HepG2 (cell line): ENCODE results near the gene COPS7A. TPM values are rescaled to one million over a fixed set of nuclear protein-coding genes. Genes with fewer than 3 reads are reported as not detected.

Experiments used
- ARNT ChIP-seq: fragments of 450-650 bp; IDR thresholded peaks from 2 replicates; pipeline ENCODE4 v1.6.1; 2017
- FOXO4 ChIP-seq: sonication (generic); formaldehyde crosslinking; conservative IDR thresholded peaks from 2 replicates; pipeline ENCODE4 v1.8.1; 2023; ENCODE audit warnings: missing genetic modification reagents
- HOXA7 ChIP-seq: sonication (generic); formaldehyde crosslinking; IDR thresholded peaks from 2 replicates; pipeline ENCODE4 v1.8.1; 2022; ENCODE audit warnings: mild to moderate bottlenecking, missing genetic modification reagents, moderate library complexity
- MLXIP ChIP-seq: sonication (generic); formaldehyde crosslinking; IDR thresholded peaks from 2 replicates; pipeline ENCODE4 v1.9.0; 2021; ENCODE audit warnings: missing genetic modification reagents, borderline replicate concordance
- MTF2 ChIP-seq: sonication (generic); formaldehyde crosslinking; IDR thresholded peaks from 2 replicates; pipeline ENCODE4 v1.5.0; 2020; ENCODE audit warnings: missing genetic modification reagents, borderline replicate concordance
- NFYC ChIP-seq: IDR thresholded peaks from 2 replicates; pipeline ENCODE4 v1.6.1; 2016; ENCODE audit warnings: missing genetic modification reagents, missing compliant biosample characterization
- NR2F1 ChIP-seq, 2 experiments: fragments of 450-650 bp in 1 of 2; formaldehyde crosslinking in 1 of 2; IDR thresholded peaks; 2 replicates each; pipeline versions ENCODE4 v1.5.0 to v1.6.1; 2016 to 2020; ENCODE audit warnings: mild to moderate bottlenecking in 1 of 2, missing compliant biosample characterization in 1 of 2, missing genetic modification reagents in 1 of 2, moderate library complexity in 1 of 2
- PAWR ChIP-seq: sonication (generic); formaldehyde crosslinking; IDR thresholded peaks from 2 replicates; pipeline ENCODE4 v1.4.0; 2020; ENCODE audit warnings: missing genetic modification reagents, mild to moderate bottlenecking, borderline replicate concordance
- PCBP1 ChIP-seq: fragments of 200-400 bp; formaldehyde crosslinking; IDR thresholded peaks from 2 replicates; pipeline ENCODE4 v1.6.1; 2017; ENCODE audit warnings: mild to moderate bottlenecking, low read depth, low read length, borderline replicate concordance
- RNF219 ChIP-seq: sonication (generic); formaldehyde crosslinking; IDR thresholded peaks from 2 replicates; pipeline ENCODE4 v1.5.0; 2020; ENCODE audit warnings: mild to moderate bottlenecking, missing genetic modification reagents
- SMAD9 ChIP-seq: sonication (generic); formaldehyde crosslinking; IDR thresholded peaks from 2 replicates; pipeline ENCODE4 v1.5.1; 2020; ENCODE audit warnings: mild to moderate bottlenecking, missing genetic modification reagents
- SMC3 ChIP-seq: IDR thresholded peaks from 2 replicates; pipeline ENCODE4 v1.6.1; 2011; ENCODE audit warnings: low read length, improper control_type of control experiment
- ZBTB42 ChIP-seq: sonication (generic); formaldehyde crosslinking; IDR thresholded peaks from 2 replicates; pipeline ENCODE4 v1.5.0; 2020; ENCODE audit warnings: mild to moderate bottlenecking, missing genetic modification reagents
- ZNF503 ChIP-seq: sonication (generic); formaldehyde crosslinking; IDR thresholded peaks from 2 replicates; pipeline ENCODE4 v1.4.0; 2020; ENCODE audit warnings: missing genetic modification reagents
- ZNF605 ChIP-seq: sonication (generic); formaldehyde crosslinking; IDR thresholded peaks from 2 replicates; pipeline ENCODE4 v1.8.0; 2022; ENCODE audit warnings: mild to moderate bottlenecking, missing genetic modification reagents
- ZNF740 ChIP-seq: sonication (generic); formaldehyde crosslinking; IDR thresholded peaks from 2 replicates; pipeline ENCODE4 v1.4.0; 2020; ENCODE audit warnings: missing genetic modification reagents
- ZNF784 ChIP-seq: sonication (generic); formaldehyde crosslinking; IDR thresholded peaks from 2 replicates; pipeline ENCODE4 v1.5.1; 2020; ENCODE audit warnings: missing genetic modification reagents, mild to moderate bottlenecking, borderline replicate concordance
- ZNF816 ChIP-seq: sonication (generic); formaldehyde crosslinking; IDR thresholded peaks from 2 replicates; pipeline ENCODE4 v1.8.0; 2022; ENCODE audit warnings: missing genetic modification reagents, mild to moderate bottlenecking, borderline replicate concordance
- polyA plus RNA-seq, 8 experiments: library from polyadenylated mRNA; depleted of rRNA in 3 of 8; stranded (reverse) in 7 of 8; unstranded in 1 of 8; fragments of >200 nt; fragmentation: Illumina TruSeq in 4 of 8; extraction: Trizol in 4 of 8; gene quantifications; 2 replicates each; pipeline versions ENCODE4 v1.2.1 to v1.2.3, GENCODE V29; 2011 to 2016; ENCODE audit warnings: low read depth in 4 of 8, missing spikeins in 1 of 8, mixed read lengths in 1 of 8; ENCODE audit not compliant: insufficient read depth in 1 of 8
- total RNA-seq, 5 experiments: library from RNA; depleted of rRNA; stranded (reverse); fragments of >200 nt; fragmentation: Illumina TruSeq; extraction: Trizol; gene quantifications; 2 replicates each; pipeline ENCODE4 v1.2.3, GENCODE V29; 2016; ENCODE audit warnings: low read depth in 1 of 5

Gene COPS7A
- total and polyA plus RNA-seq, 2 of the 13 experiments (the other 11 are each of a cell fraction or from before 2014, with no cell fraction given) = 40.0 to 73.6 TPM

- TF ChIP-seq ZNF605 (CRISPR knock-in tag) = peak; percentile 18
- no peak for TF ChIP-seq PAWR (CRISPR knock-in tag)
- TF ChIP-seq ZNF503 = no peak
- TF ChIP-seq MTF2 = no peak
- TF ChIP-seq PCBP1 = 0 out of 2 replicates have a peak, but pooled peaks have one; percentile 52
- 0 out of 4 replicates have a peak, but pooled peaks of 1 of the 2 experiments have one; percentile 39 for TF ChIP-seq NR2F1 (CRISPR knock-in tag; IDR thresholded peaks at IDR 0.05)
- TF ChIP-seq ZNF816 (CRISPR knock-in tag) = no peak; the same call in 1 of the 2 replicates
- no peak for TF ChIP-seq RNF219
- no peak for TF ChIP-seq MLXIP
- TF ChIP-seq ARNT = no peak
- TF ChIP-seq SMAD9 = no peak
- peak; percentile 72; the same call in 1 of the 2 replicates for TF ChIP-seq ZBTB42
- 0 out of 2 replicates have a peak, but pooled peaks have one; percentile 40 for TF ChIP-seq ZNF740 (CRISPR knock-in tag)
- TF ChIP-seq NFYC = no peak
- TF ChIP-seq ZNF784 (CRISPR knock-in tag) = peak; percentile 62; the same call in 1 of the 2 replicates
- TF ChIP-seq SMC3 = peak; percentile 87
- TF ChIP-seq HOXA7 (CRISPR knock-in tag) = no peak; the same call in 1 of the 2 replicates
- TF ChIP-seq FOXO4 (CRISPR knock-in tag) = no peak
Measured at GRCh38 chr12:6778574-6779550, 55.0 kb downstream of the COPS7A start (continued).
